HepG2 (cell line): ENCODE measurements around the gene FAM118B. TPM values are rescaled to one million over a fixed set of nuclear protein-coding genes. Genes with fewer than 3 reads are reported as not detected.

Experiments used
- CHD2 ChIP-seq: IDR thresholded peaks from 2 replicates; pipeline ENCODE4 v1.6.1; 2011; ENCODE audit warnings: low read depth, low read length, improper control_type of control experiment
- EP300 ChIP-seq, 3 experiments: sonication (generic) in 1 of 3; formaldehyde crosslinking in 1 of 3; IDR thresholded peaks; 2 replicates each; pipeline versions ENCODE4 v1.5.1 to v1.6.1; 2011 to 2020; ENCODE audit warnings: low read depth in 2 of 3, low read length in 2 of 3, borderline replicate concordance in 1 of 3, improper control_type of control experiment in 1 of 3, mild to moderate bottlenecking in 1 of 3, missing genetic modification reagents in 1 of 3, moderate library complexity in 1 of 3
- FOSL1 ChIP-seq: sonication (generic); formaldehyde crosslinking; IDR thresholded peaks from 2 replicates; pipeline ENCODE4 v1.9.0; 2021; ENCODE audit warnings: missing genetic modification reagents, borderline replicate concordance
- FOXP4 ChIP-seq: sonication (generic); formaldehyde crosslinking; IDR thresholded peaks from 2 replicates; pipeline ENCODE4 v1.4.0; 2020; ENCODE audit warnings: missing genetic modification reagents
- GTF3A ChIP-seq: sonication (generic); formaldehyde crosslinking; conservative IDR thresholded peaks from 2 replicates; pipeline ENCODE4 v1.4.0; 2020; ENCODE audit warnings: mild to moderate bottlenecking, missing genetic modification reagents
- KMT2A ChIP-seq: sonication (generic); formaldehyde crosslinking; IDR thresholded peaks from 2 replicates; pipeline ENCODE4 v1.4.0; 2020; ENCODE audit warnings: missing genetic modification reagents
- NFIC ChIP-seq: IDR thresholded peaks from 2 replicates; pipeline ENCODE4 v1.6.1; 2012; ENCODE audit warnings: mild to moderate bottlenecking, low read length, inconsistent platforms
- SMYD3 ChIP-seq: sonication (generic); formaldehyde crosslinking; IDR thresholded peaks from 2 replicates; pipeline ENCODE4 v1.8.1; 2023; ENCODE audit warnings: mild to moderate bottlenecking, missing genetic modification reagents
- SRSF1 ChIP-seq: fragments of 200-400 bp; formaldehyde crosslinking; optimal IDR thresholded peaks from 2 replicates; pipeline ENCODE3; 2017; ENCODE audit warnings: mild to moderate bottlenecking, low read depth, low read length, moderate library complexity
- STAG1 ChIP-seq: sonication (generic); formaldehyde crosslinking; IDR thresholded peaks from 2 replicates; pipeline ENCODE4 v1.4.0; 2020; ENCODE audit warnings: missing genetic modification reagents
- TBL1XR1 ChIP-seq: fragments of 150-350 bp; IDR thresholded peaks from 2 replicates; pipeline ENCODE4 v1.6.1; 2014; ENCODE audit warnings: borderline replicate concordance, low read length; ENCODE audit not compliant: partially characterized antibody
- TRAFD1 ChIP-seq: sonication (generic); formaldehyde crosslinking; IDR thresholded peaks from 2 replicates; pipeline ENCODE4 v1.5.1; 2020; ENCODE audit warnings: missing genetic modification reagents, mild to moderate bottlenecking, borderline replicate concordance
- ZNF143 ChIP-seq: sonication (generic); formaldehyde crosslinking; IDR thresholded peaks from 2 replicates; pipeline ENCODE4 v1.4.0; 2020; ENCODE audit warnings: missing genetic modification reagents
- ZNF224 ChIP-seq: sonication (generic); formaldehyde crosslinking; IDR thresholded peaks from 2 replicates; pipeline ENCODE4 v1.5.0; 2020; ENCODE audit warnings: mild to moderate bottlenecking, missing genetic modification reagents
- ZNF496 ChIP-seq: sonication (generic); formaldehyde crosslinking; IDR thresholded peaks from 2 replicates; pipeline ENCODE4 v1.8.1; 2023; ENCODE audit warnings: mild to moderate bottlenecking, moderate library complexity, missing genetic modification reagents; ENCODE audit not compliant: insufficient replicate concordance
- ZNF564 ChIP-seq: sonication (generic); formaldehyde crosslinking; IDR thresholded peaks from 2 replicates; pipeline ENCODE4 v1.8.1; 2023; ENCODE audit warnings: mild to moderate bottlenecking, missing genetic modification reagents
- ZNF619 ChIP-seq: sonication (generic); formaldehyde crosslinking; IDR thresholded peaks from 2 replicates; pipeline ENCODE4 v1.4.0; 2020; ENCODE audit warnings: mild to moderate bottlenecking, missing genetic modification reagents
- ZNF75D ChIP-seq: sonication (generic); formaldehyde crosslinking; IDR thresholded peaks from 2 replicates; pipeline ENCODE4 v1.8.1; 2023; ENCODE audit warnings: missing genetic modification reagents, mild to moderate bottlenecking, borderline replicate concordance
- ZNF776 ChIP-seq: sonication (generic); formaldehyde crosslinking; IDR thresholded peaks from 2 replicates; pipeline ENCODE4 v1.4.0; 2020; ENCODE audit warnings: mild to moderate bottlenecking, missing genetic modification reagents
- ZNF792 ChIP-seq: IDR thresholded peaks from 2 replicates; pipeline ENCODE4 v1.6.1; 2016
- polyA plus RNA-seq, 8 experiments: library from polyadenylated mRNA; depleted of rRNA in 3 of 8; stranded (reverse) in 7 of 8; unstranded in 1 of 8; fragments of >200 nt; fragmentation: Illumina TruSeq in 4 of 8; extraction: Trizol in 4 of 8; gene quantifications; 2 replicates each; pipeline versions ENCODE4 v1.2.1 to v1.2.3, GENCODE V29; 2011 to 2016; ENCODE audit warnings: low read depth in 4 of 8, missing spikeins in 1 of 8, mixed read lengths in 1 of 8; ENCODE audit not compliant: insufficient read depth in 1 of 8
- total RNA-seq, 5 experiments: library from RNA; depleted of rRNA; stranded (reverse); fragments of >200 nt; fragmentation: Illumina TruSeq; extraction: Trizol; gene quantifications; 2 replicates each; pipeline ENCODE4 v1.2.3, GENCODE V29; 2016; ENCODE audit warnings: low read depth in 1 of 5
- TF ChIP-seq, protein P1 (sequence below): sonication (generic); formaldehyde crosslinking; IDR thresholded peaks from 2 replicates; pipeline ENCODE4 v1.8.1; 2023; ENCODE audit warnings: mild to moderate bottlenecking, missing genetic modification reagents

FAM118B gene
- total and polyA plus RNA-seq, 2 of the 13 experiments (the other 11 are each of a cell fraction or from before 2014, with no cell fraction given), result 10.2 to 25.7 TPM

GRCh38 chr11:126189109-126189929 is 22.3 kb upstream of the FAM118B start (continued):
- peak; percentile 32 to 76; a peak in 3 of 4 replicates for TF ChIP-seq EP300 (IDR thresholded peaks at IDR 0.05; ENCODE audit: low read depth in 2 of 2, low read length in 2 of 2)
- TF ChIP-seq EP300 (CRISPR knock-in tag; IDR thresholded peaks at IDR 0.05; ENCODE audit: borderline replicate concordance), result peak; percentile 73; the same call in 1 of the 2 replicates
- no peak for TF ChIP-seq CHD2
- TF ChIP-seq, protein P1, sequence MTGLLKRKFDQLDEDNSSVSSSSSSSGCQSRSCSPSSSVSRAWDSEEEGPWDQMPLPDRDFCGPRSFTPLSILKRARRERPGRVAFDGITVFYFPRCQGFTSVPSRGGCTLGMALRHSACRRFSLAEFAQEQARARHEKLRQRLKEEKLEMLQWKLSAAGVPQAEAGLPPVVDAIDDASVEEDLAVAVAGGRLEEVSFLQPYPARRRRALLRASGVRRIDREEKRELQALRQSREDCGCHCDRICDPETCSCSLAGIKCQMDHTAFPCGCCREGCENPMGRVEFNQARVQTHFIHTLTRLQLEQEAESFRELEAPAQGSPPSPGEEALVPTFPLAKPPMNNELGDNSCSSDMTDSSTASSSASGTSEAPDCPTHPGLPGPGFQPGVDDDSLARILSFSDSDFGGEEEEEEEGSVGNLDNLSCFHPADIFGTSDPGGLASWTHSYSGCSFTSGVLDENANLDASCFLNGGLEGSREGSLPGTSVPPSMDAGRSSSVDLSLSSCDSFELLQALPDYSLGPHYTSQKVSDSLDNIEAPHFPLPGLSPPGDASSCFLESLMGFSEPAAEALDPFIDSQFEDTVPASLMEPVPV (CRISPR knock-in tag), result no peak
- no peak for TF ChIP-seq GTF3A (CRISPR knock-in tag)
- TF ChIP-seq TBL1XR1, result no peak
- TF ChIP-seq ZNF776 (CRISPR knock-in tag), result peak; percentile 58; the same call in 1 of the 2 replicates
- no peak for TF ChIP-seq SRSF1
- peak; percentile 24; the same call in 1 of the 2 replicates for TF ChIP-seq ZNF564 (CRISPR knock-in tag)
- peak; percentile 49; the same call in 1 of the 2 replicates for TF ChIP-seq STAG1 (CRISPR knock-in tag)
- TF ChIP-seq ZNF619 (CRISPR knock-in tag), result no peak
- TF ChIP-seq SMYD3 (CRISPR knock-in tag), result no peak
- TF ChIP-seq ZNF143 (CRISPR knock-in tag), result 0 out of 2 replicates have a peak, but pooled peaks have one; percentile 47
- no peak for TF ChIP-seq FOSL1 (CRISPR knock-in tag)
- peak; percentile 46 for TF ChIP-seq KMT2A
- no peak for TF ChIP-seq ZNF792 (CRISPR knock-in tag)
- TF ChIP-seq ZNF496 (CRISPR knock-in tag), result no peak
- TF ChIP-seq NFIC, result no peak
- no peak for TF ChIP-seq ZNF75D
- TF ChIP-seq ZNF224, result no peak
- peak; percentile 80 for TF ChIP-seq FOXP4
- no peak for TF ChIP-seq TRAFD1 (CRISPR knock-in tag)
